GM18508 (cell line): Measurements from ENCODE around the gene CKAP4.

Experiments
- ATAC-seq: cut with Tn5 transposase; IDR thresholded peaks from one replicate; pipeline ENCODE4 v1.9.1; 2021; ENCODE audit warnings: moderate number of reproducible peaks; ENCODE audit not compliant: insufficient read depth, unreplicated experiment

Gene CKAP4

DNA sequence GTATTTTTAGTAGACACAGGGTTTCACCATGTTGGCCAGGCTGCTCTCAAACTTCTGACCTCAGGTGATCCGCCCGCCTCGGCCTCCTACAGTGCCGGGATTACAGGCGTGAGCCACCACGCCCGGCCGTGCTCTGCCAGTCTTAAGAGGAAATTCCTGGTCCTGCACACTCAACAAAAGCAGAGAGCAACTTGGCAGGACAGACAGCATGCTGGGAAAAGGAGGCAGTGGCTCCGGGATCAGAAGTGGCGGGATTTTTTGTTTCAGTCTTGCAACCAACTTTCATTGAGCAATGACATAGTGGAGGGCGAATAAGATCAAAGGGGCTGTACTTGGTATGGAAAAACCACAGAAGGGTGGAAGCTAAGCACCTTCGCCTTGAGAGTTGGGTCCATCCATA lies 2.1 kb downstream of the CKAP4 start:
- no peak for ATAC-seq

DNA sequence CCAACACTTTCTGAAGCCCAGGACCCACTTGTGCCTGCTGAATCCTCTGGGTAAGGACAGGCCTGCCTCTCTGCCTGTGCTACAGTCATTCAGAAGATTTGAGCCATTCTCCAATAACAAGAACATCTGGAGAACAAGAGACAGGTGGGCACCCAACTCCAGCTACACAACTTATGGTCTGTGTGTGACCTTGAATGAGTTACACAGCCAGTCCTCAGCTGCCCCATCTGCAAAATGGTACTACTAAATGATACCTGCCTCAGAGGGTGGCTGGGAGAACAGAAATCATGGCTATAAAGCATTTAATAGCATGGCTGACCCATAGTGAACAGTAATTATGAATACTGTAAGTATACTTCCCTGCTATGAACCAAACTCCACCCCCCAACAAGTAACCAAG lies 4.2 kb downstream of the CKAP4 start:
- no peak for ATAC-seq

DNA sequence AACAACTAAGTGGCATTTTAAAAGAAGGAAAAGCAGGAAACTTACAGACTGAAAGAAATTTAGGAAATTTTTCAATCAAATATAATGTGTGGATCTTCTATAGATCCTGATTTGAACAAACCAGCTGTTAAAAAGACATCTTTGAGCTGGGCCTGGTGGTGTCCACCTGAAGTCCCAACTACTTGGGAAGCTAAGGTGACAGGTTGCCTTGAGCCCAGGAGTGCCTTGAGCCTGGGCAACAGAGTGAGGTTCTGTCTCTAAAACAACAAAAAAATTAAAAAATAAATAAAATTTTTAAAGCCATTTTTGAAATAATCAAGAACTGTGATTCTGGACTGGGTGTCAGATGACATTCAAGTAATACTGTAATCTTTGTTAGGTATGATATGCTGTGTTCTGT lies 7.0 kb downstream of the CKAP4 start:
- no peak for ATAC-seq

DNA sequence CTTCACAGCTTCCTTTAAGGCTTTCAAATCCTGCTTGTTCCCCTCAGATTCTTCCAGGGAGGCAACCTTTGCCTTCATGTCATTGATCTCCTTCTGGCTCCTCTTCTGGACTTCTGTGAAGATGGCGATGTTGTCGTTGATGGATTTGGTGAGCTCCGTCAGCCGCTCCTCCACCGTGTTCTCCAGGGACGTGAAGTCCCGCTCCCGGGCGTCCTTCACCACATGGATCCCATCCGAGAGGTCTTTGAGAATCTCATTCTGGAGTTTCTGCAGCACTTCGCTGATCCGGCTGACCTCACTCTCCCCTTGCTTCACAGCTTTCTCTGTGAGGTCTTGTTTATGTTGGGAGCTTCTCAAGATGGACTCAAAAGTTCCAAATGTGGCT lies 7.9 kb downstream of the CKAP4 start:
- ATAC-seq = no peak

DNA sequence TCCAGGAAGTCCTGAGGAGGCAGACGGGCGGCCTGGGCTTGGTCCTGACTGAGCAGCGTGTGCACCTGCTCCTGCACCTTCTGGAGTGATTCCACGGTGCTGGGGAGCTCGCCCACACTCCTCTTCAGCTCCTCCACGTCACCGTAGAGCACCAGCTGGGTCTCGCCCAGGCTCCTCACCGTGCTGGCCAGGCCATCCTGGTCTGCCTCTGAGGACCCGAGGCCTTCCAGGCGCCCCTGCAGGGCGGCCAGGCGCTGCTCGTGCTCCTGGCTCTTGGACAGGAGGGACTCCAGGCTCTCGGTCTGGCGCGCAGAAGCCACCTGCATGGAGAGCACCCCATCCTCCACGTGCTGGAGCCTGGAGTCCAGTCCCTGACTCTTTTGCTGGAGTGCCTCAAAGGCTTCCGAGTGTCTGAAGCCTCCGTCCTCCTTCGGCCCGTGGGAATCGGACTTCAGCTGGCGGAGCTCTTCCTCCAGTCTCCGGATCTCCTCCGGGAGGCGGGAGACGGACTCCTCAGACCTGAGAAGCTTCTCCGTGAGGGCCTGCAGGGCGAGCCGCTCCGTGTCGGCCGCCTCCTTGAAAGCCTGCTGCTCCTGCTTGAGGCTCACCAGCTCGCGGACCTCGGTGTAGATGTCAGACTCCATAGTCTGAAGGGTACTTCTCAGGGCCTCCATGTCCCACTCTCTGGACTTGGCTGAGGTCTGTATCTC lies 8.4 kb downstream of the CKAP4 start:
- no peak for ATAC-seq

DNA sequence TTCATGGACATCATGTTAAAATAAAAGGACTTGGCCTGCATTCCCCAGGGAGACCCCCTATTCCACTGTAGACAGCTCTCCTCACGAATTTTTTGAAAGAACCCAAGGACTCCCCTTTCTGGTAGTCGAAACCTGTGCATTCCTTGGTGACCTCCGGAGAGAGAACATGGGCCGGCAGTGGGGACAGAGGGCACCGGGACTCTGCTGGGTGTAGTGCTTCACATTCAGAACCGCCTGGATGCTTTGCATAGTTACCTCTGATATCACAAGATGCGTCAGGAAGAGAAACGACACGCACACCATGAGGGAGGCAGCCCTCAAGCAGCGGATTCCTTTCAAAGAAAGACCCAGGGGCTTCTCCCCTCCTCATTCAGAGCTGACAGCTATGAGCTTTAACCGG lies 9.7 kb downstream of the CKAP4 start:
- no peak for ATAC-seq

DNA sequence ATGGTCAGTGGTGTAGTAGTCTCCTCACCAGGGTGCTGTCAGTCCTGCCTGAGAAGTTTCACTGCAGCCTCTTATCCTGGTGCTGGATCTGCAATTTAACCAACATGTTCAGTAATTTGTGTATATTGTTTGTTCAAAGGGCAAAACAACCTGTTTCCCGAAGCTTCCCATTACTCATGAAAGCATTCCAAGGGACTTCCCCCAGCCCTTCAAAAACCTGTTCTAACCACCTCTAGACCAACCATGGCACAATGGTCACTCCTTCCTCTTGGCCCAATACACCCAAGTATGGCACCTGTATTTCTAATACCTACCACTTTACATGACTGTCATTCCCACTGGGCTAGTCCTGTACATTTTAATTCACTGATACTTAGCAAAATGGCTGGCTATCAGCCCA lies 12.1 kb downstream of the CKAP4 start:
- ATAC-seq = no peak

DNA sequence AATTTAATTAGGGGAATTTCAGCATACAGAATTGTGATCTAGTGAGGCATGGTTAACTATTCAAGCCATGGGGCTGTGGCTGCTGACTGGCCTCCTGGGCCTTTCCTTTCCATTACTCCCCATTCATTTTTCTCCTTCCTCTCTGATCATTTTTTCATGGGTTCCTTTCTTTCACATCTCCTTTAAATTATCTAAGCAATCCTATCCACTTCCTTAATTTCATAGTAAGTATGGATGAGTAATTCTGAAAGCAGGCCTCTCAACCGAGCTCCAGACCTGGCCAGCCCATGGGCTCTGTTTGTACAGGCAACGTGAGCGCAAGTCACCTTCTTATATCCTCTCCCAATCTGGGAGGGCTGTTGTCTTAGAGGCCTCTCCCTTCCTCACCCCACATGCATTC lies 13.4 kb downstream of the CKAP4 start:
- no peak for ATAC-seq

DNA sequence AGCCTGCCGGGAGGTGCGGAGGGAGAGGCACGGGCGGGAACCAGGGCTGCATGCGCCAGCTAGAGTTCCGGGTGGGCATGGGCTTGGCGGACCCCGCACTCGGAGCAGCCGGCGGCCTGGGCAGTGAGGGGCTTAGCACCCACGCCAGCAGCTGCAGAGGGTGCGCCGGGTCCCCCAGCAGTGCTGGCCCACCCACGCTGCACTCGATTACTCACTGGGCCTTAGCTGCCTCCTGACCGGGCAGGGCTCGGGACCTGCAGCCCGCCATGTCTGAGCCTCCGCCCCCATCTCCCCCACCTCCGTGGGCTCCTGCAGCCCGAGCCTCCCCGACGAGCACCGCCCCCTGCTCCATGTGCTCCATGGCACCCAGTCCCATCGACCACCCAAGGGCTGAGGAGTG lies 14.8 kb downstream of the CKAP4 start:
- ATAC-seq = no peak

DNA sequence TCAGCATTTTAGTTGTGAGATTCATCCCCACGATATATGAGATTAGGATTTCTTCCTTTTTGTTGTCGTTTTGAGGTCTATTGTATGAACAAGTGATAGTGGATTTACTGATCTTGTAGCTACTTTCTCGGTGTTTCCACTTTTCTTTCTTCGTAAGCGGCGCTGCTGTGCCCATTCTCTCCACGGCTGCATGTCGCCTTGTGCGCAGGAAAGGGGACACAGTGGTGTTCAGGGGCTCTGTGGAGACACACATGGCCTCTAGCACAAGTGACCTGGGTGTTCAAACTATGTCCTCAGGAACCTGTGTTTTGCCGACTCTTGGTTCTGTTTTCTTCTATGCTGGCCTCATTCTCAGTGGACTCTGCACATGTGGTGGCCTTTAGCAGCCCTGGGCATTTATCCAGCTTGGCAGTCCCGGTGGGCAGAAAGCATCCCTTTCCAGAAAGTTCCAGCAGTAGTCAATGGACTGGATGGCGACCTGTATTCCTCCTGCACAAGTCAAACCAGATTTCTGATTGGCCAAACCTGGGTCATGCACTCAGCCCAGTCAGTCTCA lies 18.7 kb downstream of the CKAP4 start:
- ATAC-seq = no peak

DNA sequence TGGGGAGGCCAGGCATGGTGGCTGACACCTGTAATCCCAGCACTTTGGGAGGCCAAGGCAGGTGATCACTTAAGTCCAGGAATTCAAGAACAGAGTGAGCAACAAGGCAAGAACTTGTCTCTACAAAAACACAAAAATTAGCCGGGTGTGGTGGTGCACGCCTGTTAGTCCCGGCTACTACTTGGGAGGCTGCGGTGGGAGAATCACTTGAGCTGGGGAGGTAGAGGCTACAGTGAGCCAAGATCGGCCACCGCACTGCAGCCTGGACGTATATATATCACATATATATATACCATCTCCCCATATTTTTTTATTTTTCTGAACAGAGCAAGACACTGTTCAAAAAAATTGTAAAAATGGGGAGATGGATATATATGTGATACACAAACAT lies 19.5 kb downstream of the CKAP4 start:
- ATAC-seq = no peak

DNA sequence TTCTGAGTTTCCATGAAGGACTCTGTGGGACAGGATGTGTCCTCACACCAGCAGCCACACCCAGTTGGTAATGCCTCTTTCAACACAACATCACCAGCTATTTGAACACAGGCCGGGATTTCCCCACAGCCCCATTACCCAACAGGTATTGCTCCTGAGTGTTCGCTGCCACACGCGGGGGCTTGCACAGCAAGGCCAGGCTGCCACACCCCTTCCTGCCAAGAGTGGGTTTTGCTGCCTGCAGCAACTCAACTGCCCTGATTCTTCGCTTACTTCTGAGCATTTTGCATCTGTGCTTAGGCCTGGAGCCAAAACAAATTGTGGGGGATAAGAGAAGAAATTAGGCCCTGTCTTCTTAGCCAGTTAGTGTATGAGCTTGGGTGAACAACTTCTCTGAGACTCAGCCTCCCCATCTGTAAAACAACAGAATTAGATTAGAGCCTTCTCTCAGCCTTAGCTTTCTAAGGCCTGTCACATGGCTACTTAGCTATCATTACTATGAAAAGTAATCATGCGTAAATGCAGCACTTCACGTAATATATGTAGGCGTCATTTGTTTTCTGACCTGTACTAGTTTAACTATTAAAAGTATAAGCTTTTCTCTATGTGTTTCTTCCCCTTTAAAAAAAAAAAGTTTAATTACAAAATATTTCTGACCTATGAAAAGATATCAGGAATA lies 20.0 kb downstream of the CKAP4 start:
- ATAC-seq = no peak

DNA sequence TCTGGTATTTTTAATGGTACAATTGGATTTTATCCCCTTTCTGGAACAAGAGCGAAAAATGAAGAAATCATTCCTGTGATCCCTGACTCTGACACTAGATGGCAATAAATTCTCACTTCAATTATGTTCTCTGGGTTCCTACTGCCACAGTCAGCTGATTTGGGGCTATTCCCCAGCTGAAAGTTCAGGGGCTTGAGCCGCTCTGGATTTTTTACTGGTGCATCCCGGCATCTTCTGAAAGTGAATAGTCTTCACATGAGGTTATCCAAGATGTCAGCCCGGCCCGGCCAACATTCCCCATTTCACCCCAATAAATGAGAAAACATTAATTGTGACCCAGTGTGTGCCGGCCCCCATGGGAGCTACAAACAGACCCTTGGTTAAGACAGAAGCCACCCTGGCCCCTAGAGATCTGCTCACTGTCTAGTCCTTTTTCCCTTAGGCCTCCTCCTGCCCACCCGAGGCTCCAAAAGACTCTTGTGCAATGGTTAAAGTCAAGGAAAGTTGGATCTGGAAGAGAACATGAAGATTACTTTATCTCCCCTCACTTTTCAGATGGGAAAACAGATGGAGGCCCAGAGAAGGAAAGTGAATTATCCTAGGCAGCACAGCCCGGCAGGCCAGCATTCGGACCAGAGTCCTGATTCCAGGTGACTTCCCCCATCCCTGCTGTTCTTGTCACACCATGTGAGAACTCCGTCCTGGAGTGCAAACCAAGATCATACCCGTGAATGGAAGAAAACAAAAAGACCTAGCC lies 20.8 kb downstream of the CKAP4 start:
- ATAC-seq = no peak

DNA sequence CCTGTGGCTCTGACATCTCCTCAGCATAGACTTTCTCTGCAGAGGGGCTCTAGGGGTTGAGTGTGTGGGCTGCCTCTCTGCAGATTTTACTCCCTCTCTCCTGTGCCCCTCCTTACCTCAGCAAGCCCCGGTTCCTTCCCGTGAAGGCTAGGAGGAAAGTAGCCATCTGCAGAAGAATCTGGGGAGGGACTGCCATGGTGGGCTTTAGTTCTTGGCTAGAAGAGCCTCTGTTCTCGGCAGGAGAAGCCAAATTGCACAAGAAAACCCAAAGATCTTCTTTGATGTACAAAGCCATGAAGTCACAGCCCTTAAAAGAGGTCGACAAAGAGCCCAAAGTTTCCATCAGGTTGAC lies 23.5 kb downstream of the CKAP4 start:
- no peak for ATAC-seq

DNA sequence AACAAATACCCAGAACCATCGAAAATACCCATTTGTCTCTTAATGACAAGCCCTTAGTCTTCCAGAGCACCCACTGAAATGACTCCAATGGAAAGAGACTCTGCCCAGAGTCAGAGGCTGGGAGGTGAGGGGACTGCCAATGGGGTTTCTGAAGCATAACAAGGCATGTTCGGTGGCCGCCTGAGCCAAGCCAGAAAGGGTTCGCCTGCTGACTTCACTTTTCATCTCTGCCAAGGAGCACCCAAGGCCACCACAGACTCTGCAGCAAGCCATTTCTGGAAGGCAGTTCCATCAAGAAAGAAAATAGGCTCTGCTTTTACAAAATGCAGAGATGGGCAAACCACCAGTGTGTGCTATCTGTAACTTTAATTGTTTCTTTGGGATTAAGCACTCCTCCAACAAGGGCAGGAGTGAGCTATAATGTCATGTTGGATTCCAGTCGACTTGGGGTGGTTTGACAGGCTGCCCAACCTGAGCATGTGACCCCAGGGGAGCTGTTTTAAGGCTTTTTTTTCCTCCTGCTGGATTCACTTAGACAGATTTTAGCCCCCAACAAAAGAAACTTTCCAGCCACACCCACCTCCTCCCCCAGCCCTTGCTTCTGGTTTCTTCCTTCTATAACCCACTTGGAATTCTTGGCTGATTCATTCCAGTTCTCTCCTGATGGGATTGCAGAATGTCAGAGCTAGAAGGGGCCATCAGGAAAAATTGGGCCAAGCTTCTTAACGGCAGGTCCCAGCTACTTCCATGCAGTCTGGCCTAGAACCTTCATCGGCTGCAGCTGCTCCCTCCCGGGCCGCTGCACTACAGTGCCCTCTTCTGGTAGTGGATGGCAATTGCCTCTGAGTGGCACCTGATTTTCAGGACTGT lies 24.1 kb downstream of the CKAP4 start:
- ATAC-seq = no peak

DNA sequence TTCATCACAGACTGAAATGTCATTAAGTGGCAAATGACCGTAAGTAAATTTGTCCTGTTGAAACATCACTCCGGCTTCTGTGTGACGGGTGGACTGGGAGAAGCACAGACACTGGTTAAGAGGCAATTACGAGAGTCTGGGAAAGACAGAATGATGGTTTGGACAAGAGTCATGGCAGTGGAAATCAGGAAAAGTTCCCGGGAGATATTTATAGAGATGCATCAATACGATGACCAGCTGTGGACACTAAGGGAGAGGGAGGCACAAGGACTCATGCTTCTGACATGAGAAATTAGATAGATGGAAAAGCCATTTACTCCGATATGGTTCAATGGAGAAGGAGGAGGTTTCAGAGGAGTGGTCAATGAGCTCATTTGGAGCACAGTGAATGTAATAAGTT lies 27.3 kb downstream of the CKAP4 start:
- no peak for ATAC-seq

DNA sequence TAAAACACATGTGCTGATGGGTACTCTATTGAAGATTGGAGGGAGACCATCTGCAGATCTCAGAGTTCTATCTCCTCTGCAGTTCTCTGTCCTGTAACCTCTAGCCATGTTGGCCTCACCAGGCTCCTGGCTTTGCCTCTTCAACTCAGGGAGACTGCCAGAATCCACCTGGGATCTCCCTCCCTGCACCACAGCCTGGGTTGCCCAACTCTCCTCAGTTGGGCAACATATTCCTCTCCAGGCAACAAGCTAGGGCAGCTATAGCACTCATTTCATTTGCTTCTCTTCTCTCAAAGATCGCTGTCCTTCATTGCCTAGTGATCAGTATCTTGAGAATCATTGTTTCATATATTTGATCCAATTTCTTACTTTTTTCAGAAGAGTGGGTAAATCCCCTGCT lies 28.8 kb downstream of the CKAP4 start:
- no peak for ATAC-seq

DNA sequence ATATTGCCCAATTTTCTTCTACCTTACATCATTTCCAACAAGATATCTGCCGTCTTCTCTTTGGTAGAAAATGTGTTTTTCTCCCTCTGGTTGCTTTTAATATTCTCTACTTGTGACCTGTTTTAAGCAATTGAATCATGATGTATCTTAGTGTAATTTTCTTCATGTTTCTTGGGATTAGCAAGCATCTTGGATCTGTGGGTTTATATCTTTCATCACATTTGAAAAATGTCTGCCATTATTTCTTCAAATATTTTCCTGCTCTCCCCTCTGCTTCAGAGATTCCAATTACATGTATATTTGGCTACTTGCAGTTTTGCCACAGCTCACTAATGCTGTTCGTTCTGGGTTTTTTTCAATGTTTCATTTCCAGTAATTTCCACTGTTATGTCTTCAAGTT lies 30.1 kb downstream of the CKAP4 start:
- ATAC-seq = no peak

DNA sequence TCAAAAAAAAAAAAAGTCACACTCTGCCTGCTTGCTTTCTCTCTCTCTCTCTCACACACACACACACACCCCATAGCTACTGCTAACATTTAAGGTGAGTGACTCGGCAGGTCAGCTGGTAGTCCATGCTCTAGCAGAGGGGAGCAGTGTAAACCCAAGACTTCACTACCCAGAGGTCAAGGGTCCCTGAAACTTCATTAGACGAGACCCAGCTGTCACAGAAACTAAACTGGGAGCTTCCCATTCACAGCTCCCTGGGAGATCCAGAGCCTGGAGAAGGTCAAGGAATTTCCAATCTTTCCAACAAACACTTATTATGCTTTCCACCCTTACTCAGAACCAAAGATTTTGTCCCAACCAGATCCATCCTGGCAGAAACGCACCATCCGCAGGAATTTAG lies 33.2 kb downstream of the CKAP4 start:
- no peak for ATAC-seq

DNA sequence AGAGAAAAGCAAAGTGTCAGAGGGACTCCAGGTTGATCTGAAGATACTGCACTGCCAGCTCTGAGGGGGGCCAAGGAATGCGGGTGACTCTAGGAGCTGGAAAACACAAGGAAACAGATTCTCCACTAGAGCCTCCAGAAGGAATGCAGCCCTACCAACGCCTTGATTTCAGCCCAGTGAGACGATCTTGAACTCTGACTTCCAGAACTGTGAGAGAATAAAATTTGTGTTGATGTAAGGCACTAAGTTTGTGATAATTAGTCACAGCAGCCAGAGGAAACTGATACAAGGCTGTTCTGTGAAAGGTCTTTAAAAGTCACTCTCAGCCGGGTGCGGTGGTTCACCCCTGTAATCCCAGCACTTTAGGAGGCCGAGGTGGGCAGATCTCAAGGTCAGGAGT lies 34.2 kb downstream of the CKAP4 start:
- no peak for ATAC-seq

DNA sequence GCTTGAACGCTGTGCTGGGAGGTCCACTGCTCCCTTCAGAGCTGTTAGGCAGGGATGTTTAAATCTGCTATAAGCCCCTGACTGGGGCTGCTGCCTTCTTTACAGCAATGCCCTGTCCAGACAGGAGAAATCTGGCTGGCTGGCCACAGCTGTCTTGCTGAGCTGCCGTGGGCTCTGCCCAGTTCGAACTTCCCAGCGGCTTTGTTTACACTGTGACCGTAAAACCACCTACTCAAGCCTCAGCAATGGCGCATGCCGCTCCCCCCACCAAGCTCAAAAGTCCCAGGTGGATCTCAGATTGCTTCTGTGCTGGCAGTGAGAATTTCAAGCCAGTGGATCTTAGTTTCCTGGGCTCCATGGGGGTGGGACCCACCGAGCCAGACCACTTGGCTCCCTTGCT lies 35.8 kb downstream of the CKAP4 start:
- ATAC-seq = no peak
